Brain microvascular endothelial cell (primary cell): ENCODE data around the gene ZDHHC8.

ENCODE experiments used
- DNase-seq: peaks from one replicate; pipeline ENCODE4 v3.0.0-alpha.2; 2020
- H3K27ac ChIP-seq: fragments of 250-450 bp; sonication (Bioruptor Pico); 2 replicates; pipeline ENCODE4 v1.5.1; 2020; ENCODE audit warnings: mild to moderate bottlenecking, moderate library complexity
- H3K27me3 ChIP-seq: fragments of 250-450 bp; sonication (Bioruptor Pico); replicated peaks from 2 replicates; pipeline ENCODE4 v1.5.1; 2020; ENCODE audit warnings: mild to moderate bottlenecking
- H3K36me3 ChIP-seq: fragments of 250-450 bp; sonication (Bioruptor Pico); replicated peaks from 2 replicates; pipeline ENCODE4 v1.5.1; 2020; ENCODE audit warnings: mild to moderate bottlenecking
- H3K4me3 ChIP-seq: 2 replicates; pipeline ENCODE4 v1.5.1; 2011; ENCODE audit warnings: low read depth, mild to moderate bottlenecking, control low read depth, low read length, moderate library complexity
- in situ Hi-C: cut with HindIII; loops from 2 replicates; pipeline ENCODE4 v1.10.0; 2017; ENCODE audit warnings: low sequenced_read_pairs, low pct_ligation_motif_present
- TF ChIP-seq, protein P1 (sequence below): IDR thresholded peaks from 2 replicates; pipeline ENCODE4 v1.5.1; 2011; ENCODE audit warnings: low read depth, mild to moderate bottlenecking, moderate library complexity, low read length, control low read depth, inconsistent platforms; ENCODE audit errors: missing control alignments

Gene ZDHHC8

DNA sequence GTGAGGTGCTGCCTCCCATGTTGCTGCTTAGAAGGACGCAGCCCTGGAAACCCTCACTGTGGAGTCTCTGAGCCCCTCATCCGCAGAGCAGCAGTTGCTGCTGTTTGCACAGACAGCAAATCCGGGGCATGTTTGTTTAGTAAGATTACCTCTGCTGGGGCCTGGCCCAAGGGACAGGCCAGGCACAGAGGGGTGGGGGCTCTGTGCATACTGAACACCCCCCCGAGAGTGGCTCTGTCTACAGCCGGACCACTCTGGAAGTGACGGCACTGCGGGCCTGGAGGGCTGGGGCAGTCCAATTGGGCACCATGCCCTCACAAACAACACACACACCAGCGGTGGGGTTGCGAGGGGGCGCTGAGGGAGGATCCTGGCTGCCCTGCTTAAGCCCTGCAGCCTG is 42.2 kb downstream of the ZDHHC8 start:
- no peaks in the 10 kb centered on the region for H3K36me3 ChIP-seq
- no peak overlapping the region for H3K4me3 ChIP-seq
- DNase-seq, result no peak
- H3K27ac ChIP-seq, result no peak overlapping the region
- H3K27me3 ChIP-seq, result peaks cover 16% of the 10 kb centered on the region
- in situ Hi-C loops, result no loop called here
- TF ChIP-seq, protein P1, sequence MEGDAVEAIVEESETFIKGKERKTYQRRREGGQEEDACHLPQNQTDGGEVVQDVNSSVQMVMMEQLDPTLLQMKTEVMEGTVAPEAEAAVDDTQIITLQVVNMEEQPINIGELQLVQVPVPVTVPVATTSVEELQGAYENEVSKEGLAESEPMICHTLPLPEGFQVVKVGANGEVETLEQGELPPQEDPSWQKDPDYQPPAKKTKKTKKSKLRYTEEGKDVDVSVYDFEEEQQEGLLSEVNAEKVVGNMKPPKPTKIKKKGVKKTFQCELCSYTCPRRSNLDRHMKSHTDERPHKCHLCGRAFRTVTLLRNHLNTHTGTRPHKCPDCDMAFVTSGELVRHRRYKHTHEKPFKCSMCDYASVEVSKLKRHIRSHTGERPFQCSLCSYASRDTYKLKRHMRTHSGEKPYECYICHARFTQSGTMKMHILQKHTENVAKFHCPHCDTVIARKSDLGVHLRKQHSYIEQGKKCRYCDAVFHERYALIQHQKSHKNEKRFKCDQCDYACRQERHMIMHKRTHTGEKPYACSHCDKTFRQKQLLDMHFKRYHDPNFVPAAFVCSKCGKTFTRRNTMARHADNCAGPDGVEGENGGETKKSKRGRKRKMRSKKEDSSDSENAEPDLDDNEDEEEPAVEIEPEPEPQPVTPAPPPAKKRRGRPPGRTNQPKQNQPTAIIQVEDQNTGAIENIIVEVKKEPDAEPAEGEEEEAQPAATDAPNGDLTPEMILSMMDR, result no peak

GRCh38 chr22:20174785-20175596 is 43.4 kb downstream of the ZDHHC8 start:
- Histone ChIP-seq H3K4me3 (no peak overlapping the region), H3K36me3 (no peaks in the 10 kb centered on the region), H3K27me3 (peaks cover 16% of the 10 kb centered on the region), H3K27ac (no peak overlapping the region)
- in situ Hi-C loops, result no loop called here
- DNase-seq, result no peak
- TF ChIP-seq, protein P1, result peak; percentile 65

DNA sequence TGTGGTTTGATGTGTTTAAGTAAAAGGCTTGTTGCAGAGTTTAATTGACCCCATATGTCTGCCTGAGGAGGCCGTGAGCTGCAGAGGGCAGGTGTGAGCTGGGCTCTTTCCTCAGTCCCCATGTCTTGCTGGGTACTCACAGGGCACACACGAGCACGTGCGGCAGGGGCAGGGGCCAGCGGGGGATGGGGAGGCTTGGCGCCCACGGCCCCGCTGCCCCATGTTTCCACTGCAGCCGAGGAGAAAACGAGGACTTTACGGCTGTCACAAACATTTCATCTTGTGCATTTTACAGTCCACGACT is 43.9 kb downstream of the ZDHHC8 start:
- Histone ChIP-seq H3K27ac (no peak overlapping the region), H3K4me3 (no peak overlapping the region), H3K27me3 (peaks cover 16% of the 10 kb centered on the region), H3K36me3 (no peaks in the 10 kb centered on the region)
- in situ Hi-C loops, result no loop called here
- TF ChIP-seq, protein P1, result no peak
- no peak for DNase-seq

- no peak for DNase-seq
- H3K27ac ChIP-seq, result no peak overlapping the region
- H3K36me3 ChIP-seq, result no peaks in the 10 kb centered on the region
- H3K4me3 ChIP-seq, result no peak overlapping the region
- in situ Hi-C loops, result no loop called here
- TF ChIP-seq, protein P1, result no peak
- peaks cover 16% of the 10 kb centered on the region for H3K27me3 ChIP-seq
Measured at GRCh38 chr22:20176421-20177085, 44.9 kb downstream of the ZDHHC8 start.

GRCh38 chr22:20177217-20177911 is 45.8 kb downstream of the ZDHHC8 start:
- Histone ChIP-seq H3K27me3 (peaks cover 16% of the 10 kb centered on the region), H3K27ac (no peak overlapping the region), H3K36me3 (no peaks in the 10 kb centered on the region), H3K4me3 (no peak overlapping the region)
- TF ChIP-seq, protein P1, result no peak
- no peak for DNase-seq
- in situ Hi-C loops, result no loop called here
